NCI-H2029 (cell line): Measurements from ENCODE around the gene PITPNC1.
A peak's percentile ranks its signal among the peaks of the same experiment; 100 is the strongest.
"Not testable (repeated sequence)": the region's sequence is repeated elsewhere in the genome, so short reads cannot be mapped to it uniquely, and the experiment has no call there.

Experiments
- DNase-seq: peaks from one replicate; lab custom pipeline; 2025; lab: John Stamatoyannopoulos, UW

The PITPNC1 gene

GRCh38 chr17:67461876-67462275 lies 84.8 kb downstream of the PITPNC1 start:
- DNase-seq, result no peak

GRCh38 chr17:67466251-67466796 lies 89.2 kb downstream of the PITPNC1 start:
- no peak for DNase-seq

- no peak for DNase-seq
Measured at GRCh38 chr17:67467500-67468455, 90.7 kb downstream of the PITPNC1 start.

- peak; percentile 37 for DNase-seq
Measured at GRCh38 chr17:67469208-67469980, 92.3 kb downstream of the PITPNC1 start.

- no peak for DNase-seq
Measured at GRCh38 chr17:67470163-67470562, 93.1 kb downstream of the PITPNC1 start.

- DNase-seq, result no peak
Measured at GRCh38 chr17:67471118-67471517, 94.0 kb downstream of the PITPNC1 start.

GRCh38 chr17:67472606-67473005 lies 95.5 kb downstream of the PITPNC1 start:
- DNase-seq, result not testable (repeated sequence)

- DNase-seq, result no peak
Measured at GRCh38 chr17:67474081-67474661, 97.1 kb downstream of the PITPNC1 start.

- peak; percentile 80 for DNase-seq
Measured at GRCh38 chr17:67475161-67475937, 98.3 kb downstream of the PITPNC1 start.

- DNase-seq, result no peak
Measured at GRCh38 chr17:67476787-67477335, 99.8 kb downstream of the PITPNC1 start.

- no peak for DNase-seq
Measured at GRCh38 chr17:67477687-67478086, 100.6 kb downstream of the PITPNC1 start.

- DNase-seq, result no peak
Measured at GRCh38 chr17:67478401-67479041, 101.4 kb downstream of the PITPNC1 start.

GRCh38 chr17:67479148-67479547 lies 102.1 kb downstream of the PITPNC1 start:
- no peak for DNase-seq

- not testable (repeated sequence) for DNase-seq
Measured at GRCh38 chr17:67480959-67481358, 103.9 kb downstream of the PITPNC1 start.

GRCh38 chr17:67481808-67482207 lies 104.7 kb downstream of the PITPNC1 start:
- DNase-seq, result no peak

GRCh38 chr17:67482764-67483163 lies 105.7 kb downstream of the PITPNC1 start:
- DNase-seq, result no peak

- no peak for DNase-seq
Measured at GRCh38 chr17:67484261-67484660, 107.2 kb downstream of the PITPNC1 start.

- no peak for DNase-seq
Measured at GRCh38 chr17:67485666-67486065, 108.6 kb downstream of the PITPNC1 start.

- no peak for DNase-seq
Measured at GRCh38 chr17:67487506-67487905, 110.4 kb downstream of the PITPNC1 start.

GRCh38 chr17:67488161-67488560 lies 111.1 kb downstream of the PITPNC1 start:
- no peak for DNase-seq

GRCh38 chr17:67488768-67489167 lies 111.7 kb downstream of the PITPNC1 start:
- DNase-seq, result no peak
